HepG2 (cell line): ENCODE data around the gene PTPRN. TPM values are rescaled to one million over a fixed set of nuclear protein-coding genes. Genes with fewer than 3 reads are reported as not detected.
A peak's percentile ranks its signal among the peaks of the same experiment; 100 is the strongest.

Experiments
- BHLHE40 ChIP-seq: IDR thresholded peaks from 2 replicates; pipeline ENCODE4 v1.6.1; 2011; ENCODE audit warnings: low read length, improper control_type of control experiment
- IRF9 ChIP-seq: sonication (generic); formaldehyde crosslinking; IDR thresholded peaks from 2 replicates; pipeline ENCODE4 v1.8.0; 2022; ENCODE audit warnings: missing genetic modification reagents, mild to moderate bottlenecking, borderline replicate concordance
- NR0B2 ChIP-seq: sonication (generic); formaldehyde crosslinking; IDR thresholded peaks from 2 replicates; pipeline ENCODE4 v1.4.0; 2020; ENCODE audit warnings: mild to moderate bottlenecking, missing genetic modification reagents
- SNAI1 ChIP-seq: sonication (generic); formaldehyde crosslinking; IDR thresholded peaks from 2 replicates; pipeline ENCODE4 v1.5.0; 2020; ENCODE audit warnings: mild to moderate bottlenecking, missing genetic modification reagents, borderline replicate concordance
- ZBTB4 ChIP-seq: sonication (generic); formaldehyde crosslinking; IDR thresholded peaks from 2 replicates; pipeline ENCODE4 v1.4.0; 2020; ENCODE audit warnings: missing genetic modification reagents, mild to moderate bottlenecking, borderline replicate concordance
- ZFP37 ChIP-seq: sonication (generic); formaldehyde crosslinking; IDR thresholded peaks from 2 replicates; pipeline ENCODE4 v1.4.0; 2020; ENCODE audit warnings: missing genetic modification reagents, borderline replicate concordance
- ZSCAN29 ChIP-seq: sonication (generic); formaldehyde crosslinking; conservative IDR thresholded peaks from 2 replicates; pipeline ENCODE4 v1.4.0; 2020; ENCODE audit warnings: mild to moderate bottlenecking, missing genetic modification reagents
- polyA plus RNA-seq, 8 experiments: library from polyadenylated mRNA; depleted of rRNA in 3 of 8; stranded (reverse) in 7 of 8; unstranded in 1 of 8; fragments of >200 nt; fragmentation: Illumina TruSeq in 4 of 8; extraction: Trizol in 4 of 8; gene quantifications; 2 replicates each; pipeline versions ENCODE4 v1.2.1 to v1.2.3, GENCODE V29; 2011 to 2016; ENCODE audit warnings: low read depth in 4 of 8, missing spikeins in 1 of 8, mixed read lengths in 1 of 8; ENCODE audit not compliant: insufficient read depth in 1 of 8
- total RNA-seq, 5 experiments: library from RNA; depleted of rRNA; stranded (reverse); fragments of >200 nt; fragmentation: Illumina TruSeq; extraction: Trizol; gene quantifications; 2 replicates each; pipeline ENCODE4 v1.2.3, GENCODE V29; 2016; ENCODE audit warnings: low read depth in 1 of 5

The PTPRN gene
- total and polyA plus RNA-seq, 2 of the 13 experiments (the other 11 are each of a cell fraction or from before 2014, with no cell fraction given) = 0.26 TPM; not detected in 1

GRCh38 chr2:219245148-219245898 is 63.9 kb downstream of the PTPRN start, which contains the start of the genes GLB1L and STK16 (continued):
- TF ChIP-seq ZBTB4 (CRISPR knock-in tag) (peak; percentile 94), IRF9 (CRISPR knock-in tag) (peak; percentile 99), ZSCAN29 (CRISPR knock-in tag) (peak; percentile 72; the same call in 1 of the 2 replicates), ZFP37 (peak; percentile 89), BHLHE40 (peak; percentile 51; the same call in 1 of the 2 replicates), NR0B2 (CRISPR knock-in tag) (peak; percentile 32; the same call in 1 of the 2 replicates), SNAI1 (CRISPR knock-in tag) (peak; percentile 72; the same call in 1 of the 2 replicates)
